ENCODE measurements around the gene SEPTIN5. TPM values are rescaled to one million over a fixed set of nuclear protein-coding genes. Genes with fewer than 3 reads are reported as not detected.

Gene SEPTIN5
- total and polyA plus RNA-seq, 5 donors from 2014 or later: 5.2 TPM; not detected in 4

Other genes starting within 250 kb of the SEPTIN5 start
- 97.7 TPM for gene UFD1, start 235.3 kb upstream of the SEPTIN5 start, total RNA-seq
- 100 to 1,000 TPM; 113 to 146 (median 127) TPM for gene UFD1, start 235.3 kb upstream of the SEPTIN5 start, polyA plus RNA-seq
- 2.7 TPM for gene CDC45, start 234.6 kb upstream of the SEPTIN5 start, total RNA-seq
- 1 to 10 TPM in 3 of 4 donors, under 1 TPM in 1; 0.56 to 3.4 (median 1.9) TPM for gene CDC45, start 234.6 kb upstream of the SEPTIN5 start, polyA plus RNA-seq
- 1.7 TPM for gene CLDN5, start 190.1 kb upstream of the SEPTIN5 start, total RNA-seq
- 1 to 10 TPM in 3 of 4 donors, under 1 TPM in 1; 0.84 to 2.3 (median 1.7) TPM for gene CLDN5, start 190.1 kb upstream of the SEPTIN5 start, polyA plus RNA-seq
- gene GP1BB, start 9.0 kb downstream of the SEPTIN5 start, total RNA-seq: 6.4 TPM
- gene GP1BB, start 9.0 kb downstream of the SEPTIN5 start, polyA plus RNA-seq: not detected
- gene TBX1, start 46.3 kb downstream of the SEPTIN5 start, total RNA-seq: not detected
- not detected for gene TBX1, start 46.3 kb downstream of the SEPTIN5 start, polyA plus RNA-seq
- 8.2 TPM for gene GNB1L, start 140.4 kb downstream of the SEPTIN5 start, total RNA-seq
- gene GNB1L, start 140.4 kb downstream of the SEPTIN5 start, polyA plus RNA-seq: 10 to 100 TPM; 13.3 to 29.8 (median 19.7) TPM
- 18.8 TPM for gene RTL10, start 140.4 kb downstream of the SEPTIN5 start, total RNA-seq
- 10 to 100 TPM in 2 of 4 donors, 1 to 10 TPM in 2; 7.5 to 12.6 (median 10.9) TPM for gene RTL10, start 140.4 kb downstream of the SEPTIN5 start, polyA plus RNA-seq
- gene COMT, start 227.3 kb downstream of the SEPTIN5 start, total RNA-seq: 27.3 TPM
- gene COMT, start 227.3 kb downstream of the SEPTIN5 start, polyA plus RNA-seq: 100 to 1,000 TPM in 1 of 4 donors, 10 to 100 TPM in 3; 89.2 to 106 (median 94.5) TPM
- gene TXNRD2, start 227.3 kb downstream of the SEPTIN5 start, total RNA-seq: 25.7 TPM
- 10 to 100 TPM; 11.3 to 12.4 (median 11.7) TPM for gene TXNRD2, start 227.3 kb downstream of the SEPTIN5 start, polyA plus RNA-seq